Liver (tissue), 3 donors: ENCODE results near the gene FILIP1.

Source experiments
- EGR1 ChIP-seq, 2 donors: IDR thresholded peaks; 2 replicates each; pipeline ENCODE4 v1.6.1; 2016 to 2018; ENCODE audit warnings: antibody characterized with exemption in 2 of 2, low read depth in 2 of 2
- FOXA1 ChIP-seq: IDR thresholded peaks from 2 replicates; pipeline ENCODE4 v1.6.1; 2016; ENCODE audit warnings: antibody characterized with exemption
- GABPA ChIP-seq, 2 donors: IDR thresholded peaks in 1 of 2; conservative IDR thresholded peaks in 1 of 2; 2 replicates each; pipeline ENCODE4 v1.6.1; 2016; ENCODE audit warnings: antibody characterized with exemption in 2 of 2, mild to moderate bottlenecking in 1 of 2, moderate library complexity in 1 of 2
- JUND ChIP-seq, 2 donors: IDR thresholded peaks; 2 replicates each; pipeline ENCODE4 v1.6.1; 2016; ENCODE audit warnings: antibody characterized with exemption in 2 of 2
- RAD21 ChIP-seq, 2 donors: IDR thresholded peaks; 2 replicates each; pipeline ENCODE4 v1.6.1; 2016; ENCODE audit warnings: antibody characterized with exemption in 2 of 2, mild to moderate bottlenecking in 2 of 2
- RXRA ChIP-seq, 2 donors: IDR thresholded peaks; 2 replicates each; pipeline ENCODE4 v1.6.1; 2017 to 2018; ENCODE audit warnings: antibody characterized with exemption in 2 of 2, mild to moderate bottlenecking in 1 of 2
- SP1 ChIP-seq: IDR thresholded peaks from 2 replicates; pipeline ENCODE4 v1.6.1; 2018; ENCODE audit warnings: antibody characterized with exemption, mild to moderate bottlenecking
- YY1 ChIP-seq: IDR thresholded peaks from 2 replicates; pipeline ENCODE4 v1.6.1; 2016; ENCODE audit warnings: antibody characterized with exemption, mild to moderate bottlenecking
- TF ChIP-seq, protein P1 (sequence below): fragments of 150-350 bp; IDR thresholded peaks from 2 replicates; pipeline ENCODE4 v1.5.1; 2017; ENCODE audit warnings: improper control_type of control experiment, low read depth, low read length; ENCODE audit not compliant: missing input control
- TF ChIP-seq, protein P2 (sequence below): IDR thresholded peaks from 2 replicates; pipeline ENCODE4 v1.6.1; 2016; ENCODE audit warnings: antibody characterized with exemption
- donor health status: healthy.
- donor health status: healthy.

DNA sequence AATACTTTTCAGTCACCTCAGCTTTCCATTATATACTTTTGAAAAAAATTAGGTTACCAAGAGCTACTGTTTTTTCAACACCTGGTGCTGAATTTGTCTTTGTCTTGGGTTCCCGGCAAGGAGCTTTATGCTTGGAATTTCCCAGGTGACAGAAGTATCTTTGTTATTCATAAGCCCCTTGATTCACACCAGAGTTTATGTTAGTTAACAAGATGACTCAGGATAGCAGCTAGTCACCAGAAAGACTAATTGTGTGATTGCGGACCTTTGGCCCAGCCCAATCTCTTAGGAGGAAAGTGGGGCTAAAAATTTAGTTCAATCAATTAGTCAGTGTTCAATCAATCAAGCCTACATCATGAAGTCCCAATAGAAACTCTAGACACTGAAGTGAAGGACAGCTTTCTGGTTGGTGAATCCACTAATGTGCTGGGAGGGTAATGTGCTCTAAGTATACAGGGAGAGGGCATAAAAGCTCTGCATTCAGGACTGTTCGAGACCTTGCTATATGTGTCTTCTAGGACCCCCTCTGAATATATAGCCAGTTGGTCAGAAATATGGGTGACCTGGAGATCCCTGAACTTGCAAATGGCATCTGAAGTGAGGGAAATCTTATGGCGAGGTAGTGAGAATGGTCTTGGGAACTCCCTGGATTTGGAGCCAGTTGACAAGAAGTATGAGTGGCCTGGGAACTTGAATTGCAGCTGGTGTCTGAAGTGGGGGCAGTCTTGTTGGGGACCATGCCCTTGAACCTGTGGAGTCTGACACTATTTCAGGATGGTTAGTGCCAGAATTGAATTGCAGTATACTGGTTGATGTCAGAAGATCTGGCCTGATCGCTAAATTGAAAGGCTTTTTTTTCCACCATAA, 225.2 kb downstream of the FILIP1 start:
- TF ChIP-seq, protein P1, sequence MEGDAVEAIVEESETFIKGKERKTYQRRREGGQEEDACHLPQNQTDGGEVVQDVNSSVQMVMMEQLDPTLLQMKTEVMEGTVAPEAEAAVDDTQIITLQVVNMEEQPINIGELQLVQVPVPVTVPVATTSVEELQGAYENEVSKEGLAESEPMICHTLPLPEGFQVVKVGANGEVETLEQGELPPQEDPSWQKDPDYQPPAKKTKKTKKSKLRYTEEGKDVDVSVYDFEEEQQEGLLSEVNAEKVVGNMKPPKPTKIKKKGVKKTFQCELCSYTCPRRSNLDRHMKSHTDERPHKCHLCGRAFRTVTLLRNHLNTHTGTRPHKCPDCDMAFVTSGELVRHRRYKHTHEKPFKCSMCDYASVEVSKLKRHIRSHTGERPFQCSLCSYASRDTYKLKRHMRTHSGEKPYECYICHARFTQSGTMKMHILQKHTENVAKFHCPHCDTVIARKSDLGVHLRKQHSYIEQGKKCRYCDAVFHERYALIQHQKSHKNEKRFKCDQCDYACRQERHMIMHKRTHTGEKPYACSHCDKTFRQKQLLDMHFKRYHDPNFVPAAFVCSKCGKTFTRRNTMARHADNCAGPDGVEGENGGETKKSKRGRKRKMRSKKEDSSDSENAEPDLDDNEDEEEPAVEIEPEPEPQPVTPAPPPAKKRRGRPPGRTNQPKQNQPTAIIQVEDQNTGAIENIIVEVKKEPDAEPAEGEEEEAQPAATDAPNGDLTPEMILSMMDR, result no peak
- TF ChIP-seq SP1, result no peak
- TF ChIP-seq, protein P2, sequence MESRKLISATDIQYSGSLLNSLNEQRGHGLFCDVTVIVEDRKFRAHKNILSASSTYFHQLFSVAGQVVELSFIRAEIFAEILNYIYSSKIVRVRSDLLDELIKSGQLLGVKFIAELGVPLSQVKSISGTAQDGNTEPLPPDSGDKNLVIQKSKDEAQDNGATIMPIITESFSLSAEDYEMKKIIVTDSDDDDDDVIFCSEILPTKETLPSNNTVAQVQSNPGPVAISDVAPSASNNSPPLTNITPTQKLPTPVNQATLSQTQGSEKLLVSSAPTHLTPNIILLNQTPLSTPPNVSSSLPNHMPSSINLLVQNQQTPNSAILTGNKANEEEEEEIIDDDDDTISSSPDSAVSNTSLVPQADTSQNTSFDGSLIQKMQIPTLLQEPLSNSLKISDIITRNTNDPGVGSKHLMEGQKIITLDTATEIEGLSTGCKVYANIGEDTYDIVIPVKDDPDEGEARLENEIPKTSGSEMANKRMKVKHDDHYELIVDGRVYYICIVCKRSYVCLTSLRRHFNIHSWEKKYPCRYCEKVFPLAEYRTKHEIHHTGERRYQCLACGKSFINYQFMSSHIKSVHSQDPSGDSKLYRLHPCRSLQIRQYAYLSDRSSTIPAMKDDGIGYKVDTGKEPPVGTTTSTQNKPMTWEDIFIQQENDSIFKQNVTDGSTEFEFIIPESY, result no peak
- TF ChIP-seq RAD21 (IDR thresholded peaks at IDR 0.05), result no peak
- TF ChIP-seq JUND (IDR thresholded peaks at IDR 0.05), result no peak
- TF ChIP-seq GABPA (IDR thresholded peaks at IDR 0.05 in 1 of 2, conservative IDR thresholded peaks at IDR 0.05 in 1 of 2), result no peak
- no peak for TF ChIP-seq EGR1 (IDR thresholded peaks at IDR 0.05; ENCODE audit: low read depth in 2 of 2)
- no peak for TF ChIP-seq RXRA (IDR thresholded peaks at IDR 0.05)
- no peak for TF ChIP-seq YY1
- no peak for TF ChIP-seq FOXA1
